Spleen (tissue), 11 donors: ENCODE data around the gene TSHZ3. TPM values are rescaled to one million over a fixed set of nuclear protein-coding genes. Genes with fewer than 3 reads are reported as not detected.

Source experiments
- DNase-seq: peaks from one replicate; pipeline ENCODE4 v3.0.0-alpha.2; 2020
- H3K27ac ChIP-seq, 8 donors: fragments of 200-600 bp; sonication (generic) in 7 of 8; 1 replicate in 4 of 8; 2 replicates in 4 of 8; pipeline versions ENCODE4 v1.5.0 to v1.8.0; 2016 to 2021; ENCODE audit warnings: inconsistent platforms in 4 of 8, mild to moderate bottlenecking in 4 of 8, moderate library complexity in 1 of 8
- H3K27me3 ChIP-seq, 7 donors: fragments of 200-600 bp; sonication (generic) in 6 of 7; replicated peaks in 1 of 7; 1 replicate in 4 of 7; 2 replicates in 3 of 7; pipeline versions ENCODE4 v1.5.0 to v1.8.0; 2016 to 2021; ENCODE audit warnings: inconsistent platforms in 3 of 7, mild to moderate bottlenecking in 1 of 7
- H3K36me3 ChIP-seq, 6 donors: fragments of 200-600 bp; sonication (generic) in 5 of 6; 1 replicate in 4 of 6; 2 replicates in 2 of 6; pipeline versions ENCODE4 v1.5.0 to v1.8.0; 2016 to 2021; ENCODE audit warnings: inconsistent platforms in 2 of 6
- H3K4me1 ChIP-seq, 6 donors: fragments of 200-600 bp; sonication (generic) in 5 of 6; 1 replicate in 3 of 6; 2 replicates in 3 of 6; pipeline versions ENCODE4 v1.5.0 to v1.8.0; 2016 to 2021; ENCODE audit warnings: inconsistent platforms in 3 of 6
- H3K4me3 ChIP-seq, 8 donors: fragments of 200-600 bp; sonication (generic) in 7 of 8; 1 replicate in 4 of 8; 2 replicates in 4 of 8; pipeline versions ENCODE4 v1.5.0 to v1.8.0; 2016 to 2021; ENCODE audit warnings: inconsistent platforms in 4 of 8, mild to moderate bottlenecking in 4 of 8, moderate library complexity in 2 of 8
- H3K9me3 ChIP-seq, 8 donors: fragments of 200-600 bp; sonication (generic) in 7 of 8; 1 replicate in 4 of 8; 2 replicates in 4 of 8; pipeline versions ENCODE4 v1.5.0 to v1.8.0; 2016 to 2021; ENCODE audit warnings: inconsistent platforms in 4 of 8
- POLR2A ChIP-seq, 3 donors: fragments of 450-650 bp; IDR thresholded peaks; one replicate each; pipeline ENCODE4 v1.5.1; 2017; ENCODE audit warnings: antibody characterized with exemption in 3 of 3, mild to moderate bottlenecking in 1 of 3
- POLR2AphosphoS5 ChIP-seq, 3 donors: sonication (generic); formaldehyde crosslinking; IDR thresholded peaks; one replicate each; pipeline ENCODE4 v1.5.1; 2017; ENCODE audit warnings: antibody characterized with exemption in 3 of 3
- WGBS, 5 donors: extraction: QIAGEN DNeasy Blood & Tissue Kit in 3 of 5; methylation state at CpG; one replicate each; pipeline versions ENCODE4 v1.1.5 to v1.1.7; 2013 to 2018; 5-methylcytosine and 5-hydroxymethylcytosine counted together
- intact Hi-C: fragments of 100-400 bp; cut with DNase I; formaldehyde crosslinking; loops from one replicate; pipeline ENCODE4 v1.15.0; 2023; ENCODE audit warnings: low total_unique reads
- polyA plus RNA-seq, 3 donors: library from polyadenylated mRNA; stranded (reverse); fragments of 200-250 nt; gene quantifications; one replicate each; pipeline ENCODE4 v1.2.1, GENCODE V29; 2013
- total RNA-seq, 7 donors: library from RNA; depleted of rRNA in 3 of 7; stranded (reverse); fragments of >200 nt in 3 of 7; fragmentation: NEBNext Ultra II Directional in 4 of 7; extraction: Animal tissue kit (Norgen Biotek cat#: 25700) in 4 of 7; gene quantifications; one replicate each; pipeline versions ENCODE4 v1.1.0 to v1.2.1, GENCODE V29; 2016 to 2021
- TF ChIP-seq, protein P1 (sequence below), 11 experiments: fragments of 200-600 bp in 7 of 11; fragments of 450-650 bp in 4 of 11; sonication (generic) in 4 of 11; IDR thresholded peaks in 8 of 11; conservative IDR thresholded peaks in 3 of 11; 1 replicate in 7 of 11; 2 replicates in 4 of 11; pipeline versions ENCODE4 v1.4.0 to v1.8.0; 2016 to 2021; ENCODE audit warnings: antibody characterized with exemption in 11 of 11, inconsistent platforms in 4 of 11, mild to moderate bottlenecking in 1 of 11
- donor health status: healthy with polysubstance abuse.
- donor health status: DM: no; HTN: no; CAD: no; lungs with moderate emphysema.
- donor health status: DM: no; HTN: no; CAD: no.
- donor health status: Bipolar disorder and iron deficiency.
- donor health status: healthy.
- donor health status: DM: no; HTN: no; CAD: no.
- donor health status: DM: yes; HTN: yes; CAD: no.

The TSHZ3 gene
- total and polyA plus RNA-seq, 10 donors: 1.2 to 24.6 (median 13.4) TPM

DNA sequence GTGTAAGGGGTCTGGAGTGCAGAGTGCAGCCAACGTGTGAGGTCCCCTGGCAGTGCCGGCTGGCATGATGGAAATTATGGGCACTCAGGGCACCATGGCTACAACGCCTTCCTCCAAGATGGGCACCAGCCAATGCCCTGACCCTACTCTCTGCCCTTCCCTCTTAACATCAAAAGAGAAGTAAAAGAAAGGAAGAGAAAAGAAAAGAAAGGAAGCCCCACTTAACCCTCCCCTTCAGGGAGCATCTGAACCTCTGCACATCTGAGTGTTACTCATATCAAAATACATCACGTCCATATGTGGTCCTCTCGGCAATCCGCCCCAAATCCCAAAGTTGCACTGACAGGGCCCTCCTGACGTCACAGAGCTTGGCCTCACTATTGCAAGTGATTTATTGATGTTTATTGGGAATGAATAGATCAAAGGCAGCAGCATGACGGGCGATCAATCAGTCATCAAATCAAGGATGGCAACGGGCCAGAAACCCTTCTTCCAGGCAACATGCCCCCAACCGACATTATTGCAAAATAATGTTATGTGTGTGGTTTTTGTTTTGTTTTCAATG lies 1.3 kb downstream of the TSHZ3 start:
- TF ChIP-seq, protein P1, sequence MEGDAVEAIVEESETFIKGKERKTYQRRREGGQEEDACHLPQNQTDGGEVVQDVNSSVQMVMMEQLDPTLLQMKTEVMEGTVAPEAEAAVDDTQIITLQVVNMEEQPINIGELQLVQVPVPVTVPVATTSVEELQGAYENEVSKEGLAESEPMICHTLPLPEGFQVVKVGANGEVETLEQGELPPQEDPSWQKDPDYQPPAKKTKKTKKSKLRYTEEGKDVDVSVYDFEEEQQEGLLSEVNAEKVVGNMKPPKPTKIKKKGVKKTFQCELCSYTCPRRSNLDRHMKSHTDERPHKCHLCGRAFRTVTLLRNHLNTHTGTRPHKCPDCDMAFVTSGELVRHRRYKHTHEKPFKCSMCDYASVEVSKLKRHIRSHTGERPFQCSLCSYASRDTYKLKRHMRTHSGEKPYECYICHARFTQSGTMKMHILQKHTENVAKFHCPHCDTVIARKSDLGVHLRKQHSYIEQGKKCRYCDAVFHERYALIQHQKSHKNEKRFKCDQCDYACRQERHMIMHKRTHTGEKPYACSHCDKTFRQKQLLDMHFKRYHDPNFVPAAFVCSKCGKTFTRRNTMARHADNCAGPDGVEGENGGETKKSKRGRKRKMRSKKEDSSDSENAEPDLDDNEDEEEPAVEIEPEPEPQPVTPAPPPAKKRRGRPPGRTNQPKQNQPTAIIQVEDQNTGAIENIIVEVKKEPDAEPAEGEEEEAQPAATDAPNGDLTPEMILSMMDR (IDR thresholded peaks at IDR 0.05 in 8 of 11, conservative IDR thresholded peaks at IDR 0.05 in 3 of 11): no peak
- no peak for TF ChIP-seq POLR2A (IDR thresholded peaks at IDR 0.05)
- no peak for TF ChIP-seq POLR2AphosphoS5 (IDR thresholded peaks at IDR 0.05)
- H3K4me3 ChIP-seq: peak overlapping the region in 7 of 8 donors; percentile 80 to 91 (median 86)
- 43 to 62% (median 50%) methylated on average over 11 of the region's 11 CpGs for WGBS, 5 donors
- peaks cover 14 to 75% (median 44%) of the 10 kb centered on the region in 6 donors for H3K4me1 ChIP-seq
- H3K27me3 ChIP-seq: peaks cover 0 to 87% (median 32%) of the 10 kb centered on the region in 7 donors
- no peaks in the 10 kb centered on the region for H3K36me3 ChIP-seq
- peak overlapping the region in 6 of 8 donors; percentile 81 to 93 (median 90) for H3K27ac ChIP-seq
- intact Hi-C loops: no loop called here
- DNase-seq: no peak
- H3K9me3 ChIP-seq: no peaks in the 10 kb centered on the region

DNA sequence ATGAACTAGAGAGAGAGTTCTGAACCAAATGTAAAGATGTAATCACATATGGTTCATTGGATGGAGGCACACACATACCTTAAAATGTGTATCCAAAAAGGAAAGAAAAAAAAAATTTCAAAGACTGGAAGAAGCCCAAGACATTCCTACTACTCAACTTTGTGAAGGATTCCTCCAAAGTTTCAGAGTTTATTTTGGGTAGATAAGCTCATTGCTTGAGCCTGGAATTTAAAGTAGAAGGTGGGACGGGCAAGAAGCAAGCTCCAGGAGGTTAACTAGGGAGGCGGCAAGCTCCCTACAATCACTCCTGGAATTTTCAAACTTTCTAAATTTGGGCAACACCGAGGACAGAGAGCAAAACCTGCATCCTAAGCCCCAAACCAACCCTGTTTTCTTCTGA lies 1.9 kb downstream of the TSHZ3 start:
- Histone ChIP-seq H3K4me1 (peaks cover 14 to 70% (median 42%) of the 10 kb centered on the region in 6 donors), H3K36me3 (no peaks in the 10 kb centered on the region), H3K27ac (no peak overlapping the region), H3K9me3 (no peaks in the 10 kb centered on the region), H3K27me3 (peaks cover 0 to 81% (median 27%) of the 10 kb centered on the region in 7 donors), H3K4me3 (peak overlapping the region in 4 of 8 donors; percentile 80 to 91 (median 87))
- no peak for DNase-seq
- WGBS, 5 donors: 63 to 82% (median 78%) methylated on average over 3 of the region's 3 CpGs
- intact Hi-C loops: no loop called here
- TF ChIP-seq POLR2A (IDR thresholded peaks at IDR 0.05) (no peak), POLR2AphosphoS5 (IDR thresholded peaks at IDR 0.05) (no peak)
- TF ChIP-seq, protein P1 (IDR thresholded peaks at IDR 0.05 in 8 of 11, conservative IDR thresholded peaks at IDR 0.05 in 3 of 11): no peak

DNA sequence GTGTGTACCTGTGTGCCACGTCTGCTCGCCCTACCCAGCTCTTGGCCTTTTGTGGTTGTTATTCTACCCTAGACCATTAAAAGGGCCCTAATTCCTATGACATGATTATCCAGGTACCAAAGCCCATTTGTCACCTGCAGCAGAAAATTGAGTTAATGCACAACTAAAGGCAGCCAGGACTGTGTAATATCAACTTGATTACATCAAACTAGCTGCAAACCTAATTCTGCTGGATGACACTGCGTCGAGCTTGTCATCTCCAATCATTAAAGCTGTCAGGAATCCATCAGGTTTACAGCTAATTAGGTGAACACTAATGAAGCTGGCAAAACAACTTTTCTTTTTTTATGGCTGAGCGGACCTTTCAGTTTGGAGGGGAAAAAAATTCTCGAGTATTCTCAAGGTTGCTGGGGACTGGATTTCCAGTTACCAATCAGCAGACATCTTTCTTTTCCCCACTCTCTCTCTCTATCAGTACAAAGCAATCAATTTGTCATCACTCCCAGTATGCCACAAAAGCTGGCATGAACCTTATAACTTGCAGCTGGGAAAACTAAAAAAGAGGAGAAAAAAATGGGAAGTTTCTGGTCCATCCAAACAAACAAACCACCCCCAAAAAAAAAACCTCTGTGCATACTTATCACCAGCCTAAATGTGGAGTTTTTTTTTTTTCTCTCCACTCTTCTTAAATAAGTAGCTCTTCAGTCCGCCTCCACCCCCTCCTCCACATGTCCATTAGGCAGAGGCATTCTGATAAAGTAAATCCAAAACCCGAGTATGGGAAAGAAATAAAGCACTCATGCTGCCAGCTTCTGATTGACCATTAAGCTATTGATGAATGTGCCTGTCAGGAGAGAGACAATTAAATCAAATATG lies 2.8 kb downstream of the TSHZ3 start:
- Histone ChIP-seq H3K27ac (no peak overlapping the region), H3K27me3 (peaks cover 0 to 72% (median 18%) of the 10 kb centered on the region in 7 donors), H3K4me1 (peaks cover 12 to 65% (median 32%) of the 10 kb centered on the region in 6 donors), H3K36me3 (no peaks in the 10 kb centered on the region), H3K9me3 (no peaks in the 10 kb centered on the region), H3K4me3 (no peak overlapping the region)
- no peak for DNase-seq
- no peak for TF ChIP-seq POLR2AphosphoS5 (IDR thresholded peaks at IDR 0.05)
- TF ChIP-seq POLR2A (IDR thresholded peaks at IDR 0.05): no peak
- TF ChIP-seq, protein P1 (IDR thresholded peaks at IDR 0.05 in 8 of 11, conservative IDR thresholded peaks at IDR 0.05 in 3 of 11): no peak
- intact Hi-C loops: no loop called here
- 82 to 88% (median 87%) methylated on average over 8 of the region's 8 CpGs for whole genome bisulfite sequencing, 5 donors

DNA sequence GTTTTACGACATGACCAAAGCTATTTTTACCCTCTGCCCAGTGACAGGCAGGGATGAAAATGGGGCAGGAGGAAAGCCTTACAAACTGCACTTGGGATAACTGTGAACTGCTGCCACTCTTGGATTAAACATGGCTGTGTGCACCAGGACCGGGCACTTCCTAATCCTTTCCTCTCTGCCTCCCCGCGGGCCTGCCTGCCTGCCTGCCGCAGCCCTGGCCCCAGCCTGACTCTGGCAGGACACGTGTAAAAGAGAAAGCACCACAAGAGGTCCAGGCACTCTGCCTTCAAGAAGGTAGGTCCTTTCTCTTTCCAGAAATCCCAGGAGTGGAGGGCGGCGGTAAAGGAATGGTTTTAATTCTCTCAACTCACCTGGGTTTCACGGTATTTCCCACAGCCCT lies 4.8 kb downstream of the TSHZ3 start:
- Histone ChIP-seq H3K4me1 (peaks cover 22 to 70% (median 42%) of the 10 kb centered on the region in 6 donors), H3K36me3 (no peaks in the 10 kb centered on the region), H3K27ac (peak overlapping the region in 3 of 8 donors; percentile 3 to 51 (median 14)), H3K9me3 (no peaks in the 10 kb centered on the region), H3K4me3 (no peak overlapping the region), H3K27me3 (peaks cover 0 to 57% (median 12%) of the 10 kb centered on the region in 7 donors)
- no peak for DNase-seq
- intact Hi-C loops: no loop called here
- 68 to 77% (median 70%) methylated on average over 9 of the region's 9 CpGs for WGBS, 5 donors
- TF ChIP-seq POLR2A (IDR thresholded peaks at IDR 0.05): no peak
- TF ChIP-seq POLR2AphosphoS5 (IDR thresholded peaks at IDR 0.05): peak in 2 of 3 donors; percentile 11 to 17
